NOMO-1 treated with dmso at 0.1 percent for 144 hours (cell line): ENCODE results near the gene SEMA3G.

Experiments used
- DNase-seq: peaks from one replicate; lab custom pipeline; 2025; ENCODE audit not compliant: unreplicated experiment; lab: John Stamatoyannopoulos, UW

SEMA3G gene

DNA sequence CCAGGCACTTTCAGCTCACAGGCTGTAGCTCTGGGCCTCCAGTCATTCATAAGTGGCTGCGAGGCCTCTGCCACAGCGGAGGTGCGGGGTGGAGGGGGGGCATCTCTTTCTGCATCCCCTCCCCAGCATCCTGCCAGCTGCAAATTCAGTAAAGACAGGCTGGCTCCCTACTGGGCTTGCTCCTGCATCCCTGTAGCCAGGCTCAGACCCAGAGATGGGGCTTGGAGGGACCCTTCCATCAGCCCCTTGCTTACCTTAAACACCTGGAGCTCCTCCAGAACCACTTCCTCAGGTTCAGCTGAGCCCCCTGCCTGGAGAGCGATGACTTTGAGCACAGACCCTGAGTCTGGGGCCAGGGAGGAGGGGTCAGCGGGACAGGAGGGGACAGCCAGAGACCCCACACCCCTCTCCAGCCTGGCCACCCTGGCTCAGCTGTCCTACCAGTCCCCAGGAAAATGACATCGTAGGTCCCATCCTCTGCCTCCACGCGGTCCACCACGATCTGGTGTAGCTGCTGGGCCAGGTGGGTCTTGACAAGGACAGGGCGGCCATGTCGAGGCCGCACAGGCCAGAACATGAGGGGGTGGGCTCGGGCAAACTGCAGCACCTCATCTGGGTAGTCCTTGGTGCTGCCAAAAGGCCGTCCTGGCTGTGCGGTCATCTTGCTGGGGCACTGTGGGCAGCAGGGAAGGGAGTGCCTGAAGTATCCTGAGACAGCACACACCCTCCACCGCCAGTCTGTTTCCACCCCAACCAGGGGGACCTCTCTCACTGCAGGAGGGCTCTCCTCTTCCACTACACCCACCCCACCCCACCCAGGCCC lies 5.3 kb downstream of the SEMA3G start:
- DNase-seq, result no peak

DNA sequence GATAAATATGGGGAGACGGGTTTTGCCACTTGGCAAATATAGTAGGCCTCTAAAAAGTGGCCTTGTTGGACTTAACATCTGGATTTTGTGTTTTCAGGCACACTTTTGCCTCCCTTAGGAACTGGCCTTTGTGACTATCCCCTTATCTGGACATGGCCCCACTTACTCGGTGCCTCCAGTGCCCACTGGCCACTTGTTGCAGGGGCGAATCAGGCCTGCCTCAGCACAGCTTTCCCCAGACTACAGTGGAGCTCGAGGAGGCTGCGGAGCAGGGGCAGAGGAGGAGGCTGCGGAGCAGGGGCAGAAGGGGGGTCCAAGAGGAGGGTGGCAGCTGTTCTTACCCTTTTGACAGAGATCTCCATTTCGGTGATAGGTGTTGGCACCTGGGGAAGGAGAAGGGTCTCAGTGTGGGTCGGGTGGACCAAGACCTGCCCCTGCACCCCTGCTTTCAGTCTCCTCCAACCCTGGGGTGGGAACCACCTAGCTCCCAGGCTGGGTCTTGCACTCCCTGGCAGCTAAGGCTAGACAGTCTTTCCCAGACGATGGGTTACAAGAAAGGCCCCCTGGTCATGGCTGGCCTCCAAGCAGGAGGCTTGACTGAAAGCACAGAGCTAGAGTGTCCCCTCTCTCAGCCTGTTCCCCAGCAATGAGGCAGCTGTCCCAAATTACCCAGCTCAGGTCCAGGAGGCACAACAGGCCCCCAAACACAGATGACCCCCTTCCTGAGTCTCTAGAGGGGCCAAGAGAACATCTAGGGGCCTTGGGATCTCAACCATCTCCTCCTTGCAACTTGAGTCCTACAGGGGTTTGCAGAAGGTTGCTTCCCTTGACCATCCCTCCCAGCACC lies 6.1 kb downstream of the SEMA3G start:
- DNase-seq, result no peak

- DNase-seq, result no peak
These were observed 6.9 kb downstream of the SEMA3G start for GRCh38 chr3:52438104-52438376.

GRCh38 chr3:52437326-52438103 lies 7.4 kb downstream of the SEMA3G start:
- no peak for DNase-seq

- no peak for DNase-seq
These were observed 8.3 kb downstream of the SEMA3G start for GRCh38 chr3:52436500-52437149.

- no peak for DNase-seq
These were observed 9.4 kb downstream of the SEMA3G start for GRCh38 chr3:52435246-52436101.

DNA sequence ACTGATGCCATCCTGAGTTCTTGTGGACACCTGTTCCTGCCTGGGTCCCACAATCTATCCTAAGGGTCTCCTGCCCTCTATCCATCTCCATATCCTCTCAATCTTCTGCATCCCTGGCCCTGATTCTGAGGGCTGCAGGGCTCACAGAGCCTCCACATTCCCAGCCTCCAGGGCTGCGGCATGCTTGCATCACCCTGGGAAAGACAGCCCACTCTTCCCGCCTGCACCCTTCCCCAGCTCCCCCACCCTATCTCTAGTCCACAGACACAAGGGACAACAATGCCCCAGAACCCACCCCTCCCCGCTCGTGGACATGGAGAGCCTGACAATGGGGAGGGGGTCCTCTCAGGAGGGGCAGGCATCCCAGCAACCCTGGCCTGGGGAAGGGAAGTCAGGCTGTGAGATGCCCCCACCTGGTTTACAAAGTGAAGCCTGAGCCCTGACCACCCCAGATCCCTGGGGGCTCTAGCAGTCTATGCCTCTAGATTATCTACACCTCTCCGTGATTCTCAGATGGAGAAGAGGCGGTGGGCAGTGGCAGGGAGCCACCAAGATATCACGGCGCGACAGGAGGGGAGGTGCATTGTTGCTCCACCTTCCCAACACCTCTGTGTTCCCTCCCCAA lies 10.3 kb downstream of the SEMA3G start:
- no peak for DNase-seq

- DNase-seq, result no peak
These were observed 10.9 kb downstream of the SEMA3G start for GRCh38 chr3:52433996-52434479.

DNA sequence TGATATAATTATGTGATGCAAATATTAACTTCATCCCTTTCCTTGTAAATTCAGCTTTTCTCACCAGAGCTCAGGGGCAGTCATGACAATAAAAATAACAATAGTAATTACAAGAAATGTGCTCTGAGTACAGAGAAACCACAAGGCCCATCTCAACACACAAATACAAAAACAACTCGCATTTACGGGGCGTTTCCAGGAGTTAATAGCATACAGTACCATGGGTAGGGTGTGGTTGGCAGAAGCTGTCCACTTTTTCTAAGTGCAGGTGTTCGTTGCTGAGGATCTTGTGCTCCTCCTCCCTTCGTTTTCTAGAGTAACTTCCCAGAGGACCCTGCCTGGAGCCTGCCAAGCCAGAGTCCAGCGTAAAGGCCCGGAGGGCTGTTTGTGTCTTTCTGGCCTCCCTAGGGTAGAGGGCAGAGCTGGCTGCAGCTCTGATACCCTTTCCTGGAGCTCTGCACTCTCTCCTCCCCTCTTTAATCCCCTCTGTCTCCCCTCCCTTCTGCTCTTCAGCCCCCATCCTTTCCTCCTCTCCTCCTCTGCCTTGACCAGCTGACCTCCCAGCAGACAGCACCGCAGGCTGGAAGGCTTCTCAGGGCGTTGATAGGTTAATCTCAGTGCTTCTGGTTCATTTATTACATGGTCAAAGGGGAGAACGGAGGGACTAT lies 11.4 kb downstream of the SEMA3G start:
- no peak for DNase-seq

- DNase-seq, result no peak
These were observed 12.2 kb downstream of the SEMA3G start for GRCh38 chr3:52432691-52433141.

DNA sequence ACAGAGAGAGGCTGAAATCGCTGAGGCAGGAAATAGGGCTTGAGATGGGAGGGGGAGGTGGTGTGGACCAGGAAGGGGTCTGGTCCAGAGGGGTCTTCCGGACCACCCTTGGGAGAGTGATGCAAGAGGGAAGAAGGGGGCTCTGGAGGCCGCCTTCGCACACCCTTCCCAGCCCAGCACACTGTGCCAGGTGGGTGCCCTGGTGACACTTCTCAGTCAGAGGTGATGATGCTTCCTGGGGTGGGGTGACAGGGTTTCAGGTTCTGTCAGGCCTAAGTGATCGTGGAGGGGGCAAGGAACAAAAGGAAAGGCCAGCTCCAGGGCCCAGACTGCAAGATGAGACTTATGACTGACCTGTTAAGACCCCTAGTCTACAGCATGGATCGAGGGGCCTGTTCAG lies 12.7 kb downstream of the SEMA3G start:
- no peak for DNase-seq

- no peak for DNase-seq
These were observed 13.3 kb downstream of the SEMA3G start for GRCh38 chr3:52431459-52432223.

GRCh38 chr3:52430416-52430810 lies 14.5 kb downstream of the SEMA3G start:
- DNase-seq, result no peak

GRCh38 chr3:52429779-52430415 lies 15.0 kb downstream of the SEMA3G start:
- no peak for DNase-seq

- no peak for DNase-seq
These were observed 15.9 kb downstream of the SEMA3G start for GRCh38 chr3:52429031-52429430.

DNA sequence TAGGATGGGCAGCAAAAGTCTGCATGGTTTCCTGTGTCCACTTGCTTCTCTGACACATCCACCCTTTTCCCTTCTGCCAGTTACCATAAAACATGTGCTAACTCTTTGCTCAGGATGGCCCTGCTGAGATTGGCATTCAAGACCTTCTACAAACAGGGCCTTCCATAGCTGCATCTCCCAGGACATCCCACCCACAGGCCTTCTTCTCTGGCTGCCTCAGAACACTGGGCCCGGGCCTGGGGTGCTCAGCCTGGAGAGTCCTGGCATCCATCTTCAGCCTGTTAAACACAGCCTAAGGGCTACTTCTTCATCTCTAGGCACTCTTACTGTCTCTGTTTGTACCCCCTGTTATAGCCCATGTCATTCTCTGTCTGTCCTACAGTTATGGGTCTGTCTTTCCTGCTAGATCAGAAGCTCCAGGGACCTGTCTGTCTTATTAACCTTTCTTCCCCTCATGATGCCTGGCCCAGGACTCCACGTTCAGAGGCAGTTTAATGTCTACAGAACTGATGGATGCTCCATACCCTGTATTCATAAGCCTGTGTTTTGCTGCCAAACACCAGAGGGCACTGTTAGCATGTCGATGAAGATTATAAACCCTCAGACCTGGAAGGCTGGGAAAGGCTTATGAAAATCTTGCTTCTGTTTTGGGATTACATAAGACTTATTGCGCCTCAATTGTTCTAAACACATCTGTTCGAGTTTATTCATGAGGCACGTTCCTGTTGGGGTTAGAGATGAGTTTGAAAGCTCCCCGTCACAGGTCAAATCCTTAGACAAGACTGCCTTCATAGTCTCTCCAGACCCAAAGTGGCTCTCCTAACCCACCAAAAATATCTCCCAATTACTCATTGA lies 16.5 kb downstream of the SEMA3G start:
- no peak for DNase-seq

DNA sequence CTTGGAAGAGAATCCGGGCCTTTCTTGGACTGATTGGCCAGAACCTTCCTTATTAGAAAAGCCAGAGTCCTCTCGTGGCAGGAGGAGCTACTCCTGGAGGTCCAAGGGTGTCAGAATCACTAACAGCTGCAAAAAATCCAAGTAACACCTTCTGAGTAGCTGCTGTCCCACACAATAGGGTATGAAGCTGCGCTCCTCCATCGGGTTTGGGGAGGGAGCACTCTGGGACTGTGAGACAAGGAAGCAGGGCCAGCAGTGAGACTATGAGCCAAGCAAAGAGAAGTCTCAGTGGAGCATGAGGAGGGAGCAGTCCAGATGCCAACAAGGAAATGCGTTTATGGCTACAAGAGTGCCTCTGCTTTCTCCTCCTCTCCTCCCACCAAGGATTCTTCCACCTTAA lies 21.7 kb downstream of the SEMA3G start:
- DNase-seq, result no peak
